DMS53 treated with DMSO at 0.1 percent for 48 hours (cell line): ENCODE data around the gene NOS1AP.

Experiments used
- DNase-seq: peaks from one replicate; lab custom pipeline; 2025; ENCODE audit not compliant: unreplicated experiment; lab: John Stamatoyannopoulos, UW

The NOS1AP gene

GRCh38 chr1:162359523-162360236, 290.2 kb downstream of the NOS1AP start:
- DNase-seq = no peak

- no peak for DNase-seq
Observed at GRCh38 chr1:162360237-162360873, 290.9 kb downstream of the NOS1AP start.

GRCh38 chr1:162360874-162361260, 291.4 kb downstream of the NOS1AP start:
- no peak for DNase-seq

GRCh38 chr1:162361349-162361748, 291.9 kb downstream of the NOS1AP start:
- DNase-seq = no peak

DNA sequence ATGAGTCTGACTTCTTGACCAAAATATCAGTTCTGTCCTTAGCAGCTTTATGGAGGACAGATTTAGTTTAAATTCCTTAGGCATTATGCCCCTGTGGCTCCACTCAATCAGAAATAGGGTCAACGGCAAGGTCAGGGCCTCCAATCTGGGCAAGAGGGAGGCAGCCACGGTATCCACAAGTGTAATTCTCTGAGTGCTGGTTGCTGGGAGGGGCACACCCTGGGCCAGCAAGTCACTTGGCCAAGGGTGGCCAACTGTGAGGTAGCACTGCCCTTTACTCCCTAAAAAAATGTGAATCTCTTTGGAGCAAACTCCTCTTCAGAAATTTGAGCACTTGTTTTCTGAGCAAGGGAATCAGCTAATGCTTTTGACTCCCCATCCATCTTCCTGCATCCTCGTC, 294.3 kb downstream of the NOS1AP start:
- DNase-seq = no peak

DNA sequence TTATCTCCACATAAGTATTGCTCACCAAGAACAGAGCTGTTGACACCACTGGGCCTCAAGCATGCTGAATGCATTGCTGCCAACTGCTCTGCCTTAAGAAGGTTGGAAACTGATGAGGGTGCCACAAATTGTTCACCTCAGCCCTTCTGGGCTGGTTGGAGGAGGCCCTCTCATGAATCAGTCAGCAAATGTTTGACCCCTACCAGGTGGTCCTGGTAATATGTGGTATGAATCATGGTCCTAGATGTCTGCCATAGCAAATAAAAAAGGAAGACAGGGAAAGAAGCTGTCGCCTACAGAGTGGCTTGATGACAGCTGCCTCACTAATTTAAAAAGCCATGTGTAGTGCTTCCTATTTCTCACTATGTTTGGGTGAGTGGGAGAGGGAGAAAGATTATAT, 295.0 kb downstream of the NOS1AP start:
- DNase-seq = no peak

- DNase-seq = no peak
Observed at GRCh38 chr1:162365284-162366020, 296.0 kb downstream of the NOS1AP start.

DNA sequence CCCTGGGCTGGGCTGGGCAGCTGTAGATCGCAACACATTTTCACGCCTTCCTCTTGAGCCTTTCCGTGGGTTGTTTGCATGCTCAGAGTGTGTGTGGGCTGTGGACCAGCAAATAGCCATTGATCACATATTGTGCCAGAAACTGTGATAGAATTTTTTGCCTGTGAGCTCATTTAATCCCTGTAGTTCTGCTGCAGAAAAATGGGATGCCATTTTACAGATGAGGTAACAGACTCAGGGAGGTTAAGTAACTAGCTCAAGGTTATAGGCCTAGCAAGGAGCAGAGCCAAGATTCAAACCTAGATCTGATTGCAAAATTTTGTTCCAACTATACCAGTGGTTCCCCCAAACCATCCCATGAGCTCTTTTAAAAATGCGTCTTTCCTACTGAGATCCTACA, 296.7 kb downstream of the NOS1AP start:
- DNase-seq = no peak

DNA sequence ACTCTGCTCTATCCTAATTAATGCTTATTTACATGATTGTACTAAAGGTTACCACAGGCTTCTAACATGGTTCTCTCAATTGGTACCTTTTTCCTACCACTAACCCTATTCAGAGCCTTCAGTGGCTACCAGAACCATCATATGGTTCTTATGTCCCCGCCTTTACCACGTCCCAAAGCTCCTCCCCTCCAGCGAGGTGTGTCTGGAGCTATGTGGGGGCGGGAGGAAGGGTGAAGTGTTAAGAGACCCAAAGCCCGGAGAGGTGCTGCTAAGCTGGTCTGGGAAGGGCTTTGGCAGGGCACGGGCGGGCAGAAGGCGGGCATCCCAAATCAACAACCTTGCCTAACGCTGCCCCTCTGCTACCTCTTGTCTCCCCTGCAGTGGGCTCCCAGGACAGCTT, 297.2 kb downstream of the NOS1AP start:
- DNase-seq = no peak

- no peak for DNase-seq
Observed at GRCh38 chr1:162367073-162367472, 297.6 kb downstream of the NOS1AP start.

- DNase-seq = no peak
Observed at GRCh38 chr1:162367772-162368171, 298.3 kb downstream of the NOS1AP start.

- DNase-seq = no peak
Observed at GRCh38 chr1:162368451-162368850, 299.0 kb downstream of the NOS1AP start.

DNA sequence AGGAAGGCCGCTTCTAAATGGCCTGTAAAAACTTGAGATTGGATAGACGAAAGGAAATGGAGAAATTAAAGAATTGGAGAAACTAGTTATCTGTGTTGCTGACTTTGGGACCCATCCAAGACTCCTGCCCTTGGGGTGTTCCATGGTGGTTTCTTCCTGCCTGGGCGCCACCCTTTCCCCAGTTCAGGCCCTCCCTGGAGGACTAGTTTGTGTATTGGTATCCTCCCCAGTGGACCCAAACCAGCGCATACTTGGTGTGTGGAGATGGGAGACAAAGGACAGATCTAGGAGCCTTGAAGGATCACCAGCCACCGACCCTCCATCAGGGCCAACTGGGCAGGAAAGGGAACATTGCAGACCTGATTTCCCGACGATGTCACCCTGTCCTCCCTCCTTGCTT, 300.1 kb downstream of the NOS1AP start:
- no peak for DNase-seq

GRCh38 chr1:162370161-162370560, 300.7 kb downstream of the NOS1AP start:
- DNase-seq = no peak

- DNase-seq = no peak
Observed at GRCh38 chr1:162370721-162371120, 301.2 kb downstream of the NOS1AP start.

GRCh38 chr1:162371611-162372010, 302.1 kb downstream of the NOS1AP start:
- no peak for DNase-seq

GRCh38 chr1:162372159-162373071, 302.9 kb downstream of the NOS1AP start:
- DNase-seq = no peak

GRCh38 chr1:162373072-162373427, 303.6 kb downstream of the NOS1AP start:
- DNase-seq = no peak

- DNase-seq = no peak
Observed at GRCh38 chr1:162373541-162374260, 304.2 kb downstream of the NOS1AP start.

DNA sequence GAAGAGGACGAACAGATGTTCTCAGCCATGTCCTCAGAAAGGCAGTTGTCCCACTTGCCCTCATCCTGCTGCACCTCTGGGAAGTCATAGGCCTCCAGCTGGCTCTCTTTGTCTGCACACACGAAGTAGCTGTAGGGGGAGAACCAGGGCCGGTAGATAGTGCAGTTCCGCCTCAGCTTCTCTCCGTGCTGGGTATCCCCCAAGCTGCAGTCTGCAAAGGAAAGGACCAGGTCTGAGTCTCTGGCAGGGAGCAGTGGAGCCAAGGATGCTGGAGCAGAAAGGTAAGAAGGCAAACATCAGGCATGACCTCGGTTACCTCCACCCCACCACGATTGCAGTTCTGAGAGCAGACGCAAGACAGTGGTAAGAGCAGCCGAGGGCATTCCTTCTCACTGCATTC, 304.9 kb downstream of the NOS1AP start:
- DNase-seq = no peak

DNA sequence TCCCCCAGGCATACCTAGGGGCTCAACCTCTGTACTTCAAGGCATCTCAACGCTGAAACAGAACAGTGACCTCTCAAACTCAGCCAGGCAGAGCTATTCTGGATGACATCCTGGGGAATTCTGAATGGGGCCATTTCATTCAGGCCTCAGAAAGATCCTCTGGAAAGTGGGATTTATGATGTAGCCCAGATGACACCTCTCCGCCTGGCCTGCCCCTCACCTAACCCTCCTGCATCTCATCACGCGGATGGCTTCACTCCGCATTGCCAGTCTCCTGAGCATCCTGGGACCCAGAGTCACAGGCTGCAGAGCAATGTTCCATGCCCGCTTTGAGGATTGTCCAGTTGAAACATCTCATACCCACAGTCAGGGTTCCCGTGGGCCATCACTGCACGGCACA, 306.0 kb downstream of the NOS1AP start:
- no peak for DNase-seq
